Measurements from ENCODE around the gene CENPB. TPM values are rescaled to one million over a fixed set of nuclear protein-coding genes. Genes with fewer than 3 reads are reported as not detected.

The CENPB gene
- polyA plus RNA-seq, 1 experiment: 29.7 TPM

DNA sequence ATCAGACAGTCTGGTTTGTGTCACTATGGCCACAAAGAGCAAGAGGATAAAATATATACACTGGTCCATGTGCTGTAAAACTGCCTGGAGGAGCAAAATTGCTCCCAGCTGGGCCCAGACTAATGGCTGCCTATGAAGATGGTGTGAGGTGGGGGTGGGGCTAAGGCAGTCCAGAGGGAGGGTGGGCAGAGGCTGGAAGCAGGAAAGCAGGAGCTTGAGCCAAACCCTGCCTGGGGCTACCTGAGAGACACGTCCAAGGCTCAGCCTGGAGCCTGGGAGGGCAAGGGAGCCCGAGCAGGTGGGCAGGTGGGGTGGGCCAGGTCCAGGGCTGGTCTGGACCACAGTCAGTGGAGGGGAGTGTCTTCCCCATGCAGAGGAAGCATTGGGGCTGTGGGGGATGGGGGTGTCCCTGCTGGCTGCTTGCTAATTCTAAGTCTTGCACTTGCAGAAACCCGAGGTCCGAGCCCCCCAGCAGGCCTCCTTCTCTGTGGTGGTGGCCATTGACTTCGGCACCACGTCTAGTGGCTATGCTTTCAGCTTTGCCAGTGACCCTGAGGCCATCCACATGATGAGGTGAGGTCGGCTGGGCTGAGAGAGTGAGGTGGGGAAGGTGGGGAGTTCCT, 44.6 kb downstream of the CENPB start:
- TF ChIP-seq, protein P1, sequence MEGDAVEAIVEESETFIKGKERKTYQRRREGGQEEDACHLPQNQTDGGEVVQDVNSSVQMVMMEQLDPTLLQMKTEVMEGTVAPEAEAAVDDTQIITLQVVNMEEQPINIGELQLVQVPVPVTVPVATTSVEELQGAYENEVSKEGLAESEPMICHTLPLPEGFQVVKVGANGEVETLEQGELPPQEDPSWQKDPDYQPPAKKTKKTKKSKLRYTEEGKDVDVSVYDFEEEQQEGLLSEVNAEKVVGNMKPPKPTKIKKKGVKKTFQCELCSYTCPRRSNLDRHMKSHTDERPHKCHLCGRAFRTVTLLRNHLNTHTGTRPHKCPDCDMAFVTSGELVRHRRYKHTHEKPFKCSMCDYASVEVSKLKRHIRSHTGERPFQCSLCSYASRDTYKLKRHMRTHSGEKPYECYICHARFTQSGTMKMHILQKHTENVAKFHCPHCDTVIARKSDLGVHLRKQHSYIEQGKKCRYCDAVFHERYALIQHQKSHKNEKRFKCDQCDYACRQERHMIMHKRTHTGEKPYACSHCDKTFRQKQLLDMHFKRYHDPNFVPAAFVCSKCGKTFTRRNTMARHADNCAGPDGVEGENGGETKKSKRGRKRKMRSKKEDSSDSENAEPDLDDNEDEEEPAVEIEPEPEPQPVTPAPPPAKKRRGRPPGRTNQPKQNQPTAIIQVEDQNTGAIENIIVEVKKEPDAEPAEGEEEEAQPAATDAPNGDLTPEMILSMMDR (IDR thresholded peaks at IDR 0.05; ENCODE audit: low read depth, low read length): no peak
- Histone ChIP-seq H3K27ac (ENCODE audit: low read depth, low read length) (no peak overlapping the region), H3K4me3 (ENCODE audit: low read depth, low read length) (no peak overlapping the region), H3K27me3 (ENCODE audit: control insufficient read depth, insufficient read depth, low read length) (peaks cover 10% of the 10 kb centered on the region), H3K9me3 (ENCODE audit: control insufficient read depth, insufficient read depth, low read length) (peaks cover 10% of the 10 kb centered on the region; the same call in 1 of the 2 replicates)
- ChIA-PET CTCF (interaction anchor here (0.7 to 1.5 kb wide), 2 partner anchors 11 to 46 kb away, joined by 4 to 7 read pairs; no protein-coding TSS in a partner anchor), POLR2A (no interaction called here)
- no peak for DNase-seq (ENCODE audit: low read depth, low spot score)

DNA sequence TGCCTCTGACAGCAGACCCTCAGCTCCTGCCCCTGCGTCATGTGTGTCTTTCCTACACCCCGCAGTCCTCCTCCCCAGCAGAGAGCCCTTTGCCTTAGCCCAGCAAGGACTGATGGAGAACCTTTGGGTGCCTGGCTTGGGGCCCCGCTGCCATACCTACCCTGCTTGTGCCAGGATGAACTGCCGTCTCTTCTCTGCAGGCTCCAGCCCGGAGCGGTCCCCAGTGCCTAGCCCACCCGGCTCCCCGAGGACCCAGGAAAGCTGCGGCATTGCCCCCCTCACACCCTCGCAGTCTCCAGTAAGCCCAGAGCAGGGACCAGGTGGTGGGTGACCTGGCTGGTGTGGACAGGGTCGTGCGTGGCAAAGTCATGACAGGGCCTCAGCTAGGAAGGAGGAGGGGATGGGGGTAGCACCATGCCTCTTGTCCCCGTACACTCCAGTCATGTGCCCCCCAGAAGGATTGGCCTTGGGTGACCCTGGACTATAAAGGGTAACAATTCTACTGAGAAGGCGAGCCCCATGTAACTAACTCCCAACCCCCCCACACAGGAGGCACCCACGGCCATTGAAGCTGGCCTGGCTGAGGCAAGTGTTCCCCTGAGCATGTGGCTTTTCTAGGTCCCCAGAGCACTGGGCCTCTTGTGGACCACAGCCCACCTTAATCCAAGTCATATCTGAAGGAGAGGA, 45.8 kb downstream of the CENPB start:
- H3K4me3 ChIP-seq (ENCODE audit: low read depth, low read length): no peak overlapping the region
- H3K9me3 ChIP-seq (ENCODE audit: control insufficient read depth, insufficient read depth, low read length): peaks cover 10% of the 10 kb centered on the region; the same call in 1 of the 2 replicates
- TF ChIP-seq, protein P1 (IDR thresholded peaks at IDR 0.05; ENCODE audit: low read depth, low read length): no peak
- peaks cover 17% of the 10 kb centered on the region for H3K27me3 ChIP-seq (ENCODE audit: control insufficient read depth, insufficient read depth, low read length)
- ChIA-PET POLR2A (no interaction called here), CTCF (interaction anchor here (0.6 to 1.5 kb wide), 5 partner anchors 12 to 47 kb away, joined by 3 to 7 read pairs (median 4); no protein-coding TSS in a partner anchor)
- no peak for DNase-seq (ENCODE audit: low read depth, low spot score)
- no peak overlapping the region for H3K27ac ChIP-seq (ENCODE audit: low read depth, low read length)

DNA sequence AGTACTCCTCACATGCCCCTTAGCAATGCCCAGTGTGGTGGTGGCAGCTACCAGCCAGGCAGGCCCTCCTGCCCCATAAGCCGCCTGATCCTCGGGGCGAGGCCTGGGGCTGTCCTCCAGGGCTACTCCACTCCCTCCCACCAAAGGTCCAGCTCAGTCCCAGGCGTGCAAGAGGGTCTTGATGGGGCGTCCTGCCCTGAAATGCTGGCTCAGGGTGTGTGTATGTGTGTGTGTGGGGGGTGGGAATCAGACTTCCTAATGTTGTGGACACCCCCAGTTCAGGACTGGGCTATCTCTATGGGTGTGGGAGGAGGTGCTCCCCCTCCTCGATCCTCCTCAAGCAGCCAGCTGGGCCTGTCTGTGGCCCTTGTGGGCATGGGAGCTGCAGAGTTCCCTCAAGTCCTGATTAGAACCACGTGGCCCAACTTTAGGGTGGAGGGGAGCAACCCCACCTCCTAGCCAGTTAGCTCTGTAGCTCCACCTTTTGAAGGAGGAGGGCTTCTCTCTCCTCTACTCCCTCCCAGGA, 46.6 kb downstream of the CENPB start:
- Histone ChIP-seq H3K4me3 (ENCODE audit: low read depth, low read length) (no peak overlapping the region), H3K9me3 (ENCODE audit: control insufficient read depth, insufficient read depth, low read length) (peaks cover 4% of the 10 kb centered on the region; the same call in 1 of the 2 replicates), H3K27me3 (ENCODE audit: control insufficient read depth, insufficient read depth, low read length) (peaks cover 17% of the 10 kb centered on the region), H3K27ac (ENCODE audit: low read depth, low read length) (no peak overlapping the region)
- no peak for DNase-seq (ENCODE audit: low read depth, low spot score)
- TF ChIP-seq, protein P1 (IDR thresholded peaks at IDR 0.05; ENCODE audit: low read depth, low read length): no peak
- CTCF ChIA-PET: interaction anchor here (1.3 kb wide), 1 partner anchor 23 kb away, joined by 4 read pairs; no protein-coding TSS in a partner anchor
- POLR2A ChIA-PET: no interaction called here

DNA sequence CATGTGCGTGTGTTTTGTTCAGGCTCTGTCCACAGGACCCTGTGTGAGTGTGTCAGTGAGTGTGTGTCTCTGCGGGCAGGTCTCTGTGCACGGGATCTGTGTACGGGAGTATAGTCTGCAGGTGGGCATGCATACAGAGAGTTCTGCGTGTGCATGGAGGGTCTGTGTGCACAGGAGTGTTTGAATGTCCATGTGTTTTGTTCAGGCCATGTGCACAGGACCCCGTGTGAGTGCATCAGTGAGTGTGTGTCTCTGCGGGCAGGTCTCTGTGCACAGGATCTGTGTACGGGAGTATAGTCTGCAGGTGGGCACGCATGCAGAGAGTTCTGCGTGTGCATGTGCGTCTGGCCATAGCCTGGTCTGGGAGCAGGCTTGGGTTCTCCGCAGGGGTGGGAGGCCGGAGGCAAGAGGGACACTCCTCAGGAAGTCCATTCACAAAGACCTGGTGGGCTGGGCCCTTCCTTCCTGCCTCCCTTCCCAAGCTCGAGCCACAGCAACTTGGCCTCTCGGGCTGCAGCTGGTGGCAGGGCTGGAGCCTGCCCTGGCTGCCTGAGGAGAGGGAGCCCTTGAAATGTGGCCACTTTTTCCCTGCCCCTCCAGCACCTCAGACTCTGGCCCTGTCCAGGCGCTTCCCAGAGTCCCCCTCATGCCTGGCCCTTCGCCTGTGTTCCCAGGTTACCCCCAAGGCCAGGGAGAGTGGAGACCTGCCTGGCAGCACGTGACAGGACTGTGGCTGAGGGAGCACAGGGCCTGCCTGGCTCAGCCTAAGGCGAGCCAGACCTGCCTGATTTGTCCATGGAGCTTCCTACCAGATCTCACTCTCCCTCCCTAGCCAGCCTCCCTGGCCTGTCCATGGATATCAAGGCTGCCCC, 47.2 kb downstream of the CENPB start:
- CTCF ChIA-PET: interaction anchor here (1.3 kb wide), 1 partner anchor 23 kb away, joined by 4 read pairs; no protein-coding TSS in a partner anchor
- DNase-seq (ENCODE audit: low read depth, low spot score): no peak
- TF ChIP-seq, protein P1 (IDR thresholded peaks at IDR 0.05; ENCODE audit: low read depth, low read length): no peak
- H3K4me3 ChIP-seq (ENCODE audit: low read depth, low read length): no peak overlapping the region
- POLR2A ChIA-PET: no interaction called here
- no peak overlapping the region for H3K27ac ChIP-seq (ENCODE audit: low read depth, low read length)
- H3K27me3 ChIP-seq (ENCODE audit: control insufficient read depth, insufficient read depth, low read length): peaks cover 17% of the 10 kb centered on the region
- H3K9me3 ChIP-seq (ENCODE audit: control insufficient read depth, insufficient read depth, low read length): no peaks in the 10 kb centered on the region

All from AG04450 (cell line).